ENCODE measurements around the gene KRT1.

Gene KRT1

GRCh38 chr12:52698651-52699340 is 18.6 kb upstream of the KRT1 start:
- no peak for DNase-seq (ENCODE audit: low read depth in 2 of 2)

DNA sequence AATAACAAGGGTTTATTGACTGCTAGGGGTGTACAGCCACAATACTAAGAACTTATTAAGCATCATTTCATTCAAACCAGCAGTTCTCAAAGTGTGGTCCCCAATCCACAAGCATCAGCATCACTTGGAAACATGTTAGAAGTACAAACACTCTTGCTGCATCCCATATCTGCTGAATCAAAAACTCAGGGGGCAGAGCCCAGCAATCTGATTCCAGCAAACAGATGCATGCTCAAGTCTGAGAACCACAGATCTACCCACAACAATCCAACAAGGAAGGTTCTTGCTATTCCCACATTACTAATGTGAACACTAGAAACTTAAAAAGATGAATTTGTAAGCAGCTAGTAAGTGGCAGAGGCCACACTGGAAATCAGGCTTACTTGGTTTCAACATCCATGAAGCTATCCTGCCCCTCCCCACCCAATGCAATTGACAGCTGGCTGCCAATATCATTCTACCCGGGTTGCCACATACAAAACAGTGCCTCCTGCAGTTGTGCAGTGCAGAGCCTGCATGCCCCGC is 16.9 kb upstream of the KRT1 start:
- no peak for DNase-seq (ENCODE audit: low read depth in 2 of 2)

DNA sequence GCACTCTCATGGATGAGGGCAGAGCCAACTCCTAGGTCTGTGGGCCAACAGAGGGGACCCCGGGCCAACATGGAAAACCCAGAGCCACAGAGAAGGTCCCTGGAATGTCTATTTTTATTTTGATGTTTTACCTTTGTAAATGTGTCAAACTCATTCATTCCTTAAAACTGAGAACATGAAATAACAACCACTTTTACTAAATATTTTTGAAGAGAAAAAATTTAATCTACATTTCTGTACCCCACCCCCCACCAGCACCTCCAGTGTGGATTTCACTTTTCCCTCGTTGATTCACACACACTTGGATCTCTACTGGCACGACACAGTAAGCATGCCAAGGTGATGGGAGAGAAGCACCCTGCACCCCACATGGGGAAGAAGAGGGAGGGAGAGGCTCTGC is 16.4 kb upstream of the KRT1 start:
- DNase-seq (ENCODE audit: low read depth in 2 of 2) = no peak

DNA sequence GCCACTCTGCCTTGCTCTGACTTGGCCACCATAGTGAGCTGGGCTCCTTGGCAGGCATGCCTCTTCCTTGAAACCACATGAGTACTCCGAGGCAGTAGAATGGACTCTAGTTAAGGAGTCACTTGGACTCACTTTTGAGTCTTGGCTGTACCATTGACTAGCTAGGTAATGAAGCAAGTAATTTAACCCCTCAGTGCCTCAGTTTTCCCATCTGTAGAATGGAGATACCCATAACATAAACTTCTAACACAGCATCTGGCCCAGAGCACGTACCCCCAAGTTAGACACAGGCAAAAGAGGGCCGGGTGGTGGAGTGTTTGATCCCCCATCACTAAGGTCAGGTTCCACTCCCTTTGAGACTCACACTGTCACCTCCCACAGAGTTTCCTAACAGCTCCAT is 14.8 kb upstream of the KRT1 start:
- DNase-seq (ENCODE audit: low read depth in 2 of 2) = no peak

- DNase-seq (ENCODE audit: low read depth in 2 of 2) = no peak
Measured at GRCh38 chr12:52694151-52694550, 13.9 kb upstream of the KRT1 start.

- no peak for DNase-seq (ENCODE audit: low read depth in 2 of 2)
Measured at GRCh38 chr12:52693261-52693660, 13.1 kb upstream of the KRT1 start.

DNA sequence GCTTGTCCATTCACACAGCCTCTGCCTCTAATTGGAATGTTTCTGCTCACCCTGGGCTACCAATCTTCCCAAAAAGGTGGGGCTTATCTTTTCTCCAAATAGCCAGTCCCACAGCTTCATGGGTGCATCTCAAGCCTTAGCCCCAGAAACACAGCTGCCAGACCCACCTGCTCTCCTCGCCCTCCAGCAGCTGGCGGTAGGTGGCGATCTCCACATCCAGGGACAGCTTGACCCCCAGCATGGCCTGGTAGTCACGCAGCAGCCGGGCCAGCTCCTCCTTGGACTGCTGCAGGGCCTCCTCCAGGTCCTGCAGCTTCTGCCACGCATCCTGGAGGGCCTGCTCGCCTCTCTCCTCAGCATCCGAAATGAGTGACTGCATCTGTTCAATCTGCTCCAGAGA is 12.0 kb upstream of the KRT1 start:
- no peak for DNase-seq (ENCODE audit: low read depth in 2 of 2)

DNA sequence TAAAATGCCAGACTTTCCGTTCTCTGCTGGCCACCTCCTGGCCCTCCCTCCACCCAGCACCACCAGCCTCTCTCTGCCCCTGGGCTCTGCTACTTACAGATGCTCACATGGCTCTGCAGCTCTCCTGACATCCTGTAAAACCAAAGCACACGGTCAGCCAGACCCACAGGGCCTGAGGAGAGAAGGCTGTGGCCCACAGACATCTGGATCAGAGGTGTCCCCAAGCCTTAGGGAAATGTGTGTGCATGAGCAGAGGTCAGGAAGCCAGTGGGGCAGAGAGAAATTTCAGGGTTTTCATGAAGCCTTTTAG is 11.6 kb upstream of the KRT1 start:
- DNase-seq (ENCODE audit: low read depth in 2 of 2) = no peak

GRCh38 chr12:52691076-52691840 is 11.1 kb upstream of the KRT1 start:
- DNase-seq (ENCODE audit: low read depth in 2 of 2) = peak; percentile 9 to 10

DNA sequence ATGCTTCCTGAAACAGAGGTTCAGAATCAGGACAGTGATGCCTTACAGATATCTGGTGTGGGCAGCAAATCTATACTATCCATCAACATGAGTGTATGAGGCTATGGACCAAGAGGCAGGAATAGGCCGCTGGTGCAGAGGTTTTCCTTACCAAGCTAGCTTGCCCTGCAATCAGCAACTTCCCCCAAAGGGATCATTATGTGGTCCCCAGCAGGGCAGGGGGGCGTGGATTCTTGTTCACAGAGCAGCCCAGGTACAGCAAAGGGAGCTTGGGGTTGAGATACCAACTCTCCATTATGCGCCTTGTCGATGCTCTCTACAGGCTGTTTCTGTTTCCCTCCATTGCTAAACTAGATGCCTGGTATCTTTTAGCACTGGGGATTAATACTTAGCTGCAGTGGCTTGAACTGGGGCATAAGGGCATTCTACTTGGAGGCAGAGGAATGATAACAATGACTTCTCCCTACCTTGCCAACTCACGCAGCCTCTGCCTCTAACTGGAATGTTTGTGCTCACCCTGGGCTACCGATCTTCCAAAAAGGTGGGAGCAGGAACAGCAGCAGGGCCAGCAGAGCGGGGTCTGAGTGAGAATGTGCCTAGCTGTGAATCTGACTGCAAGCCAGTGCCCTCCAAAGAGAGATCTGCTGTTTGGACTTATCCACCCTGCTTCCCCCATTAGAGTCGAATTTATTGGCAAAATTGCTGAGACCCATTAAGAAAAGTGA is 10.3 kb upstream of the KRT1 start:
- no peak for DNase-seq (ENCODE audit: low read depth in 2 of 2)

DNA sequence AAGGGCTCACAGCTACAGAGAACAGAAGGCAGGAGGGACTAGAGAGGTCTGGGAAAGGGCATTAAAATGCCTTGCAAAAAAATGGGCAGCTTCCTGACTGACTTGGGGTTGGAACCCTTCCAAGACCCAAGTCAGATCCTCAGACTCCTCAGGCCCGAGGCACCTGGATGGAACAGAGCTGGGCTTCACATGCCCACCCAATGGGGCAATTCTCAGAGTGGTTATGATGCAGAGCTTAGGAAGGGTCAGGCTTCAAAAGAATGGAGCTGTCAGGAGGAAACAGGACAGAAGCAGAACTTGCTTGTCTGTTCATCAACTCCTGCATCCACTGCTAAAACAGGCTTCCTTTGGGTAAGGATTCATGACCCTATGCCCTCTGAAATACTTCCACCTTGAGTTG is 9.7 kb upstream of the KRT1 start:
- DNase-seq (ENCODE audit: low read depth in 2 of 2) = no peak

GRCh38 chr12:52689239-52689638 is 9.0 kb upstream of the KRT1 start:
- no peak for DNase-seq (ENCODE audit: low read depth in 2 of 2)

DNA sequence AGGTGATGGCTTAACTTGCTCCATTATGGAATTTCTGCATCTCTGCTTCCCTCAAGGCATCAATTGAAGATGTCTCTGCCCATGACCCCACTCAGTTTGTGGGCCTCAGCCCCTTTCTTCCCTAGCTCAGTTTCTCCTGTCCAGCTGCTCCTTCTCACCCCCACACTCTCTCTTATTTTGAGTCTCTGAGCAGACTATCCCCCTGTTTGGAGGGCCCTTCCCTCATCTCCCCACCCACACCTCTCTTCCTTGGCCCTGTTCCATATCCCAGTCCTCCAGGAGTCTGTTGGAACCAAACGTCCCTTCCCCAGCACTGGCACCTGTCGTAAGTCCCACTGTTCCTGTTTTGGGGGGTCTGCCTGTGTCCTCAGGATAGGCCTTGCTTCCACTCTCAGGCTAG is 8.3 kb upstream of the KRT1 start:
- DNase-seq (ENCODE audit: low read depth in 2 of 2) = no peak

GRCh38 chr12:52687497-52688385 is 7.5 kb upstream of the KRT1 start:
- DNase-seq (ENCODE audit: low read depth in 2 of 2) = no peak

GRCh38 chr12:52686756-52687487 is 6.7 kb upstream of the KRT1 start:
- DNase-seq (ENCODE audit: low read depth in 2 of 2) = no peak

- no peak for DNase-seq (ENCODE audit: low read depth in 2 of 2)
Measured at GRCh38 chr12:52686063-52686462, 5.9 kb upstream of the KRT1 start.

DNA sequence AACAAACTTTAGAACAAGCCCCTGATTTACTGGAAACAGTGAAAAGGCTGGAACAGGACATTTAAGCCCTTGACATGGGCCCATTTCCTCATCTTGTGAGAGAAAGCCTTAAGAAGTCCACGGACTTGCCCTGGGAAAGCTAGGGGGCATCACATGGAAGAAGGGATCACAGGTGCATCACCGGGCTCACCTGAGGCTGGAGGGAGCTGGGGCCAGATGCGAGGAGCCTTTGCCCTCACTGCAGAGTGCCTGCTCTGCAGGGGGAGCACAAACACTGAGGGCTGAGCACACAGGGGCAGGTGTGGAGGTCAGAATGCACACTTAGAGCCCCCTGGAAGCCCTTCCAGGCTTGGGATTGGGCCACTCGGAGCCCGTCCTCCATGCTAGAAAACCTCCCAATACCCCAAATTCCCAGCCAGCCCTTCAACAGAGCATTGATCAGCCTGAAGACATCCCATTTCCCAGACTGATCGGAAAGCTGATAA is 5.2 kb upstream of the KRT1 start:
- DNase-seq (ENCODE audit: low read depth in 2 of 2) = no peak

GRCh38 chr12:52684431-52684830 is 4.2 kb upstream of the KRT1 start:
- DNase-seq (ENCODE audit: low read depth in 2 of 2) = no peak

DNA sequence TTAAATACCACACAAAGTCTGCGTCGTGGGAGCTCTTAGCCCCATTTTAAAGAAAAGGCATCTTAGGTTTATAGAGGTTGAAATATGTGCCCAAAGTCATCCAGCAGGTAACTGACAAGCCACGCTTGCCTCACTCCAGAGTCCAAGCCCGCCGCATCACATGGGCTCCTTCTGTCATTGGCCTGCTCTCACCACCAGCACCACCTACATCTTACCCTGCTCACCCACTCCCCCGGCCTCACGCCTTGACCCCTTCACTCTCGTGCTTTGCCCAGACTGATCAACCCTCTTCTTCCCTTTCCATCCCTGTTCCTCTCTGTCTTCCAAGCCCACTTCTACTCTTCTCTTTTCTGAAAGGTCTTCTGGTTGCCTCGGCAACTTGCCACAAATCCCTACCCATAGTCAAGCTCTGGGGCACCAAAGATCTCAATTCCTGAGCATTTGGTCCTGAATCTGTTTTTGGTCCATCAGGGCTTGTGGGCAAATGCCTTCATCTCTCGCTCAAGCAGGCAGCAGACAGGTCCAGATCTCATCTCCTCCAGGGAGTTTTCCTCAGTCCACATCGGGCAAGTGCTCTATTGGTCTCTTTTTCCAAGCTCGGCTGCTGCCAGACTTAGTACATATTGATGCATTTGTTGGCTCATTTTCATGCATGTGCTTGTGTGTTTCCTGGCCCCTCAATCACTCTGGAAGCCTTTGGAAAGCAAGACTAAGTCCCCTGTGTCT is 3.5 kb upstream of the KRT1 start:
- no peak for DNase-seq (ENCODE audit: low read depth in 2 of 2)

DNA sequence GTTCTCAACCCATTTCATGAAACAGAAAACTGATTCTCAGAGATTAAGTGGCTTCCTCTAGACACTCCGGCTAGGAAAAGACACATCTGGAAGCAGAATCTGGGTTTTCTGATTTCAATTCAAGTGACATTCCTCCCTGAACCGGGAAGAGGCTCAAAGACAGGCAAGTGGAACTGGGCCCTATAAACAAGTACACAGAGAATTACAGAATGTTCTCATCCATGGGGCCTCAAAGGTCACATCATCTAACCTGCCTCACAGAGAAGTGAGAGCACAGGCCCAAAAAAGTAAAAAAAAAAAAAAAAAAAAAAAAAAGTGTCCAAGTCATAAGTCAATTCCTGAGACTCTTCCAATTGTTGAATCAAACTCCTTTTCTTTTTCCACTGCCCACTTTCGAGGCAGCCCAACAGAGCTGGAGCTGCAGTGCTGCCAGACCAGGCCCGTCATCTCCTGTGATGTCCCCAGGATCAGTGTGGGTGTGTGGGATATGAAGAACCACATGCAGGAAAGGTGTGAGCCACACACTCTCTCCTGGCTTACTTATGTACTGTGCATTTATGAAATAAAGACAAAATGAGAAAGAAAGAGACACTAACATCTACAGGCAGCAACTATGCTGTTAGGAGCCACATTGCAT is 2.8 kb upstream of the KRT1 start:
- DNase-seq (ENCODE audit: low read depth in 2 of 2) = no peak

Data from stimulated activated CD8-positive, alpha-beta memory T cell treated with anti-CD3 and anti-CD28 coated beads, Interleukin-15, amount 100 ng/mL, for 4 hours (primary cell).